ENCODE results near the gene OPN5.

GRCh38 chr6:47743744-47744143, 38.1 kb upstream of the OPN5 start:
- TF ChIP-seq CTCF (IDR thresholded peaks at IDR 0.05) (no peak), POLR2A (IDR thresholded peaks at IDR 0.05) (no peak), POLR2AphosphoS5 (IDR thresholded peaks at IDR 0.05) (no peak)
